HFF-Myc (cell line): ENCODE measurements around the gene ATR.

Experiments
- DNase-seq: peaks from one replicate; pipeline ENCODE4 v3.0.0-alpha.2; 2011; ENCODE audit warnings: low read depth; ENCODE audit errors: extremely low read depth
- H3K4me3 ChIP-seq: replicated peaks from 2 replicates; pipeline ENCODE4 v1.5.1; 2011; ENCODE audit warnings: low read depth, mild to moderate bottlenecking, control low read depth, low read length
- CTCF ChIP-seq: IDR thresholded peaks from 2 replicates; pipeline ENCODE4 v1.5.1; 2012; ENCODE audit warnings: mild to moderate bottlenecking, low read depth, low read length, control low read depth; ENCODE audit errors: missing control alignments

The ATR gene

GRCh38 chr3:142500211-142500610 lies 78.3 kb downstream of the ATR start:
- TF ChIP-seq CTCF, result no peak
- no peak overlapping the region for H3K4me3 ChIP-seq
- DNase-seq, result no peak

- H3K4me3 ChIP-seq, result no peak overlapping the region
- DNase-seq, result no peak
- no peak for TF ChIP-seq CTCF
Observed at GRCh38 chr3:142498397-142499180, 79.9 kb downstream of the ATR start.

GRCh38 chr3:142497729-142498128 lies 80.8 kb downstream of the ATR start:
- H3K4me3 ChIP-seq, result no peak overlapping the region
- DNase-seq, result no peak
- TF ChIP-seq CTCF, result no peak

- H3K4me3 ChIP-seq, result no peak overlapping the region
- no peak for TF ChIP-seq CTCF
- no peak for DNase-seq
Observed at GRCh38 chr3:142495103-142495502, 83.4 kb downstream of the ATR start.

- no peak for TF ChIP-seq CTCF
- H3K4me3 ChIP-seq, result no peak overlapping the region
- DNase-seq, result no peak
Observed at GRCh38 chr3:142492184-142492583, 86.3 kb downstream of the ATR start.

GRCh38 chr3:142489572-142490323 lies 88.8 kb downstream of the ATR start:
- no peak for DNase-seq
- TF ChIP-seq CTCF, result no peak
- no peak overlapping the region for H3K4me3 ChIP-seq
